ENCODE results near the gene PALB2. TPM values are rescaled to one million over a fixed set of nuclear protein-coding genes. Genes with fewer than 3 reads are reported as not detected.

The PALB2 gene
- total and polyA plus RNA-seq, 2 of the 13 experiments (the other 11 are each of a cell fraction or from before 2014, with no cell fraction given), result 12.1 to 40.9 TPM

DNA sequence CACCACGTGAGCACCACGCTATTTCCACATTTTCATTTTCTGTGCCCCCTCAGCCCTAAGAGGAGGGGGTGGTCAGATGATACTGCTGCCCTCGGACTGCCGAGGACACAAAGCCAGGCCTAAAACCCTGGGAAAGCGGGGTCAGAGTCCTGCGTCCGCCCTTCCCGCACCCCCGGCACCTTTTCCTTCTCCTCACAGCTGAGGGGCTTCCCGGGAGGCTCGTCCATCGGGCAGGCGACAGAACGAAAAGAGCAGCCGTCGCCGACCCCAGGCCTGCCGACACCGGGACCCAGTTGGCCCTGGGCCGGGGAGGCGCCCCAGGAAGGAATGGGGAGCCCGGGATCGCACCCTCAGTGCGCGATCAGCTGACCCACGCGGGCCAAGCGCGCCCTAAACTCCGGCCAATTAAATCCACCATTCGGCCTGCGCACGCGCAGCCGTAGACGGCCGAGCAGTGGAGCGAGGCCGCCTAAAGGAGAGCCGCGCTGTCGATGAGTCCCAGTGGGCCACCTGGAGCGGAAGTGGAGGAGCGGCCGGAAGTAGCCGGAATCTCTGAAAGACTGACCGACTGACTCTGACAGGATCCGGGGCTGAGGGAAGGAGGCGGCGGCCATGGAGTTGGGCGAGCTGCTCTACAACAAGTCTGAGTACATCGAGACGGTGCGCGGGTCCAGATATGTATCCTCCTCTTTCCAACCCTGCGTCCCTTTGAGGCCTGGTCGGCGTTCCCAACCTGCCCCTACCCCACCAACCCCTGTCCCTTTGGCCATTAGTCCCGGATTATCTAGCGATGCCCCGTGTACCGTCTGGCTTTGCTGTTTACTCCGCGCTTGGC, at the start of gene PALB2, which contains the start of gene DCTN5 (continued):
- TF ChIP-seq SNAPC2 (CRISPR knock-in tag; IDR thresholded peaks at IDR 0.05) (no peak; the same call in 1 of the 2 replicates), ZNF205 (CRISPR knock-in tag; IDR thresholded peaks at IDR 0.05) (peak; percentile 83; the same call in 1 of the 2 replicates), RFXAP (CRISPR knock-in tag; IDR thresholded peaks at IDR 0.05; ENCODE audit: borderline replicate concordance) (peak; percentile 95), ZFYVE20 (CRISPR knock-in tag; IDR thresholded peaks at IDR 0.05; ENCODE audit: borderline replicate concordance, low read depth) (peak; percentile 78; the same call in 1 of the 2 replicates), TRIM24 (CRISPR knock-in tag; IDR thresholded peaks at IDR 0.05) (no peak), CBX1 (IDR thresholded peaks at IDR 0.05; ENCODE audit: low read depth) (peak; percentile 57), ZNF17 (CRISPR knock-in tag; IDR thresholded peaks at IDR 0.05) (no peak; the same call in 1 of the 2 replicates), ZNF777 (CRISPR knock-in tag; IDR thresholded peaks at IDR 0.05) (peak; percentile 85), FIP1L1 (IDR thresholded peaks at IDR 0.05; ENCODE audit: borderline replicate concordance, insufficient read depth, low read depth, low read length) (peak; percentile 82), AHR (CRISPR knock-in tag; IDR thresholded peaks at IDR 0.05) (peak; percentile 88; the same call in 1 of the 2 replicates), HNRNPLL (IDR thresholded peaks at IDR 0.05; ENCODE audit: low read depth, low read length, poor library complexity, severe bottlenecking) (peak; percentile 94), ZBTB21 (CRISPR knock-in tag; IDR thresholded peaks at IDR 0.05) (peak; percentile 13; the same call in 1 of the 2 replicates), TOPORS (CRISPR knock-in tag; IDR thresholded peaks at IDR 0.05) (peak; percentile 97)
- TF ChIP-seq, protein P1, sequence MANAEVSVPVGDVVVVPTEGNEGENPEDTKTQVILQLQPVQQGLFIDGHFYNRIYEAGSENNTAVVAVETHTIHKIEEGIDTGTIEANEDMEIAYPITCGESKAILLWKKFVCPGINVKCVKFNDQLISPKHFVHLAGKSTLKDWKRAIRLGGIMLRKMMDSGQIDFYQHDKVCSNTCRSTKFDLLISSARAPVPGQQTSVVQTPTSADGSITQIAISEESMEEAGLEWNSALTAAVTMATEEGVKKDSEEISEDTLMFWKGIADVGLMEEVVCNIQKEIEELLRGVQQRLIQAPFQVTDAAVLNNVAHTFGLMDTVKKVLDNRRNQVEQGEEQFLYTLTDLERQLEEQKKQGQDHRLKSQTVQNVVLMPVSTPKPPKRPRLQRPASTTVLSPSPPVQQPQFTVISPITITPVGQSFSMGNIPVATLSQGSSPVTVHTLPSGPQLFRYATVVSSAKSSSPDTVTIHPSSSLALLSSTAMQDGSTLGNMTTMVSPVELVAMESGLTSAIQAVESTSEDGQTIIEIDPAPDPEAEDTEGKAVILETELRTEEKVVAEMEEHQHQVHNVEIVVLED (CRISPR knock-in tag; IDR thresholded peaks at IDR 0.05; ENCODE audit: borderline replicate concordance), result peak; percentile 96
- TF ChIP-seq, protein P2, sequence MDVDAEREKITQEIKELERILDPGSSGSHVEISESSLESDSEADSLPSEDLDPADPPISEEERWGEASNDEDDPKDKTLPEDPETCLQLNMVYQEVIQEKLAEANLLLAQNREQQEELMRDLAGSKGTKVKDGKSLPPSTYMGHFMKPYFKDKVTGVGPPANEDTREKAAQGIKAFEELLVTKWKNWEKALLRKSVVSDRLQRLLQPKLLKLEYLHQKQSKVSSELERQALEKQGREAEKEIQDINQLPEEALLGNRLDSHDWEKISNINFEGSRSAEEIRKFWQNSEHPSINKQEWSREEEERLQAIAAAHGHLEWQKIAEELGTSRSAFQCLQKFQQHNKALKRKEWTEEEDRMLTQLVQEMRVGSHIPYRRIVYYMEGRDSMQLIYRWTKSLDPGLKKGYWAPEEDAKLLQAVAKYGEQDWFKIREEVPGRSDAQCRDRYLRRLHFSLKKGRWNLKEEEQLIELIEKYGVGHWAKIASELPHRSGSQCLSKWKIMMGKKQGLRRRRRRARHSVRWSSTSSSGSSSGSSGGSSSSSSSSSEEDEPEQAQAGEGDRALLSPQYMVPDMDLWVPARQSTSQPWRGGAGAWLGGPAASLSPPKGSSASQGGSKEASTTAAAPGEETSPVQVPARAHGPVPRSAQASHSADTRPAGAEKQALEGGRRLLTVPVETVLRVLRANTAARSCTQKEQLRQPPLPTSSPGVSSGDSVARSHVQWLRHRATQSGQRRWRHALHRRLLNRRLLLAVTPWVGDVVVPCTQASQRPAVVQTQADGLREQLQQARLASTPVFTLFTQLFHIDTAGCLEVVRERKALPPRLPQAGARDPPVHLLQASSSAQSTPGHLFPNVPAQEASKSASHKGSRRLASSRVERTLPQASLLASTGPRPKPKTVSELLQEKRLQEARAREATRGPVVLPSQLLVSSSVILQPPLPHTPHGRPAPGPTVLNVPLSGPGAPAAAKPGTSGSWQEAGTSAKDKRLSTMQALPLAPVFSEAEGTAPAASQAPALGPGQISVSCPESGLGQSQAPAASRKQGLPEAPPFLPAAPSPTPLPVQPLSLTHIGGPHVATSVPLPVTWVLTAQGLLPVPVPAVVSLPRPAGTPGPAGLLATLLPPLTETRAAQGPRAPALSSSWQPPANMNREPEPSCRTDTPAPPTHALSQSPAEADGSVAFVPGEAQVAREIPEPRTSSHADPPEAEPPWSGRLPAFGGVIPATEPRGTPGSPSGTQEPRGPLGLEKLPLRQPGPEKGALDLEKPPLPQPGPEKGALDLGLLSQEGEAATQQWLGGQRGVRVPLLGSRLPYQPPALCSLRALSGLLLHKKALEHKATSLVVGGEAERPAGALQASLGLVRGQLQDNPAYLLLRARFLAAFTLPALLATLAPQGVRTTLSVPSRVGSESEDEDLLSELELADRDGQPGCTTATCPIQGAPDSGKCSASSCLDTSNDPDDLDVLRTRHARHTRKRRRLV (CRISPR knock-in tag; IDR thresholded peaks at IDR 0.05), result peak; percentile 96
- TF ChIP-seq, protein P3, sequence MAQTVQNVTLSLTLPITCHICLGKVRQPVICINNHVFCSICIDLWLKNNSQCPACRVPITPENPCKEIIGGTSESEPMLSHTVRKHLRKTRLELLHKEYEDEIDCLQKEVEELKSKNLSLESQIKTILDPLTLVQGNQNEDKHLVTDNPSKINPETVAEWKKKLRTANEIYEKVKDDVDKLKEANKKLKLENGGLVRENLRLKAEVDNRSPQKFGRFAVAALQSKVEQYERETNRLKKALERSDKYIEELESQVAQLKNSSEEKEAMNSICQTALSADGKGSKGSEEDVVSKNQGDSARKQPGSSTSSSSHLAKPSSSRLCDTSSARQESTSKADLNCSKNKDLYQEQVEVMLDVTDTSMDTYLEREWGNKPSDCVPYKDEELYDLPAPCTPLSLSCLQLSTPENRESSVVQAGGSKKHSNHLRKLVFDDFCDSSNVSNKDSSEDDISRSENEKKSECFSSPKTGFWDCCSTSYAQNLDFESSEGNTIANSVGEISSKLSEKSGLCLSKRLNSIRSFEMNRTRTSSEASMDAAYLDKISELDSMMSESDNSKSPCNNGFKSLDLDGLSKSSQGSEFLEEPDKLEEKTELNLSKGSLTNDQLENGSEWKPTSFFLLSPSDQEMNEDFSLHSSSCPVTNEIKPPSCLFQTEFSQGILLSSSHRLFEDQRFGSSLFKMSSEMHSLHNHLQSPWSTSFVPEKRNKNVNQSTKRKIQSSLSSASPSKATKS (CRISPR knock-in tag; IDR thresholded peaks at IDR 0.05), result no peak; the same call in 1 of the 2 replicates

Data from HepG2 (cell line).